ENCODE measurements around the gene ERBB4.

The ERBB4 gene

GRCh38 chr2:211939177-211939576, 599.4 kb downstream of the ERBB4 start:
- H3K27ac ChIP-seq (ENCODE audit: low read depth, low read length): no peak overlapping the region
- H3F3A ChIP-seq (ENCODE audit: control insufficient read depth, insufficient read depth): no peaks in the 10 kb centered on the region
- no peaks in the 10 kb centered on the region for H3K79me2 ChIP-seq (ENCODE audit: control insufficient read depth, low read length)
- no peaks in the 10 kb centered on the region for H3K9me2 ChIP-seq (replicated peaks; ENCODE audit: control insufficient read depth, low read length)
- H3K4me3 ChIP-seq (ENCODE audit: low read length): no peak overlapping the region
- no peak overlapping the region for H3K4me2 ChIP-seq (ENCODE audit: low read length)
- peaks cover 15% of the 10 kb centered on the region for H3K4me1 ChIP-seq (ENCODE audit: control insufficient read depth, low read length)
- no peaks in the 10 kb centered on the region for H4K20me1 ChIP-seq (ENCODE audit: control insufficient read depth, insufficient read depth, low read depth, low read length)
- H3K9me3 ChIP-seq (ENCODE audit: control insufficient read depth, insufficient read depth, low read length): no peaks in the 10 kb centered on the region
- H3K36me3 ChIP-seq (ENCODE audit: control insufficient read depth, low read length): no peaks in the 10 kb centered on the region
- no peaks in the 10 kb centered on the region for H3K27me3 ChIP-seq (ENCODE audit: control insufficient read depth, low read length)
- TF ChIP-seq CTCF (IDR thresholded peaks at IDR 0.05; ENCODE audit: low read depth, low read length, poor library complexity, severe bottlenecking) (no peak), EZH2phosphoT487 (IDR thresholded peaks at IDR 0.05; ENCODE audit: borderline replicate concordance, low read length) (no peak)

- no peaks in the 10 kb centered on the region for H3K27me3 ChIP-seq (ENCODE audit: control insufficient read depth, low read length)
- no peaks in the 10 kb centered on the region for H3K79me2 ChIP-seq (ENCODE audit: control insufficient read depth, low read length)
- no peak overlapping the region for H3K4me3 ChIP-seq (ENCODE audit: low read length)
- H3K27ac ChIP-seq (ENCODE audit: low read depth, low read length): no peak overlapping the region
- H3K9me3 ChIP-seq (ENCODE audit: control insufficient read depth, insufficient read depth, low read length): no peaks in the 10 kb centered on the region
- no peaks in the 10 kb centered on the region for H4K20me1 ChIP-seq (ENCODE audit: control insufficient read depth, insufficient read depth, low read depth, low read length)
- no peak overlapping the region for H3K4me2 ChIP-seq (ENCODE audit: low read length)
- no peak for TF ChIP-seq EZH2phosphoT487 (IDR thresholded peaks at IDR 0.05; ENCODE audit: borderline replicate concordance, low read length)
- no peak for TF ChIP-seq CTCF (IDR thresholded peaks at IDR 0.05; ENCODE audit: low read depth, low read length, poor library complexity, severe bottlenecking)
- peaks cover 46% of the 10 kb centered on the region for H3K4me1 ChIP-seq (ENCODE audit: control insufficient read depth, low read length)
- no peaks in the 10 kb centered on the region for H3F3A ChIP-seq (ENCODE audit: control insufficient read depth, insufficient read depth)
- no peaks in the 10 kb centered on the region for H3K9me2 ChIP-seq (replicated peaks; ENCODE audit: control insufficient read depth, low read length)
- peaks cover 3% of the 10 kb centered on the region; the same call in 1 of the 2 replicates for H3K36me3 ChIP-seq (ENCODE audit: control insufficient read depth, low read length)
Measured at GRCh38 chr2:211934811-211935210, 603.8 kb downstream of the ERBB4 start.

- H3K4me2 ChIP-seq (ENCODE audit: low read length): peak overlapping the region; percentile 70
- H4K20me1 ChIP-seq (ENCODE audit: control insufficient read depth, insufficient read depth, low read depth, low read length): no peaks in the 10 kb centered on the region
- H3K9me3 ChIP-seq (ENCODE audit: control insufficient read depth, insufficient read depth, low read length): no peaks in the 10 kb centered on the region
- H3K79me2 ChIP-seq (ENCODE audit: control insufficient read depth, low read length): no peaks in the 10 kb centered on the region
- no peaks in the 10 kb centered on the region for H3K9me2 ChIP-seq (replicated peaks; ENCODE audit: control insufficient read depth, low read length)
- H3K36me3 ChIP-seq (ENCODE audit: control insufficient read depth, low read length): peaks cover 3% of the 10 kb centered on the region; the same call in 1 of the 2 replicates
- H3K4me1 ChIP-seq (ENCODE audit: control insufficient read depth, low read length): peaks cover 66% of the 10 kb centered on the region
- peak overlapping the region; percentile 30; the same call in 1 of the 2 replicates for H3K4me3 ChIP-seq (ENCODE audit: low read length)
- H3K27me3 ChIP-seq (ENCODE audit: control insufficient read depth, low read length): no peaks in the 10 kb centered on the region
- H3F3A ChIP-seq (ENCODE audit: control insufficient read depth, insufficient read depth): no peaks in the 10 kb centered on the region
- peak overlapping the region; percentile 72 for H3K27ac ChIP-seq (ENCODE audit: low read depth, low read length)
- no peak for TF ChIP-seq EZH2phosphoT487 (IDR thresholded peaks at IDR 0.05; ENCODE audit: borderline replicate concordance, low read length)
- TF ChIP-seq CTCF (IDR thresholded peaks at IDR 0.05; ENCODE audit: low read depth, low read length, poor library complexity, severe bottlenecking): no peak
Measured at GRCh38 chr2:211931314-211931713, 607.3 kb downstream of the ERBB4 start.

Data from DOHH2 (cell line).